CD14-positive monocyte (primary cell): ENCODE measurements around the gene SHROOM3. TPM values are rescaled to one million over a fixed set of nuclear protein-coding genes. Genes with fewer than 3 reads are reported as not detected.

Experiments used
- DNase-seq, 3 donors: peaks; one replicate each; pipeline ENCODE4 v3.0.0-alpha.2; 2011 to 2022
- H2AFZ ChIP-seq: 2 replicates; pipeline ENCODE4 v1.6.0; 2012; ENCODE audit warnings: mild to moderate bottlenecking, low read depth, low read length, inconsistent platforms; ENCODE audit not compliant: insufficient read depth, poor library complexity, severe bottlenecking
- H3K27ac ChIP-seq, 2 donors: 1 replicate in 1 of 2; 2 replicates in 1 of 2; pipeline ENCODE4 v1.5.1; 2012 to 2013; ENCODE audit warnings: low read length in 2 of 2, control low read depth in 1 of 2, inconsistent platforms in 1 of 2, low read depth in 1 of 2, mild to moderate bottlenecking in 1 of 2
- H3K27me3 ChIP-seq, 2 donors: one replicate each; pipeline versions ENCODE4 v1.6.0 to v1.6.1; 2011 to 2013; ENCODE audit warnings: low read length in 2 of 2; ENCODE audit not compliant: control insufficient read depth in 2 of 2, insufficient read depth in 2 of 2
- H3K36me3 ChIP-seq, 2 donors: replicated peaks in 1 of 2; 1 replicate in 1 of 2; 2 replicates in 1 of 2; pipeline versions ENCODE4 v1.5.1 to v1.6.1; 2012 to 2013; ENCODE audit warnings: low read length in 2 of 2, control low read depth in 1 of 2, inconsistent platforms in 1 of 2, mild to moderate bottlenecking in 1 of 2; ENCODE audit not compliant: insufficient read depth in 2 of 2, control insufficient read depth in 1 of 2
- H3K4me1 ChIP-seq, 2 donors: 1 replicate in 1 of 2; 2 replicates in 1 of 2; pipeline versions ENCODE4 v1.5.1 to v1.6.1; 2012 to 2013; ENCODE audit warnings: low read length in 2 of 2, control low read depth in 1 of 2, inconsistent platforms in 1 of 2, mild to moderate bottlenecking in 1 of 2, moderate library complexity in 1 of 2; ENCODE audit not compliant: insufficient read depth in 2 of 2, control insufficient read depth in 1 of 2
- H3K4me2 ChIP-seq: replicated peaks from 2 replicates; pipeline ENCODE3; 2012; ENCODE audit warnings: low read length, moderate library complexity, mild to moderate bottlenecking; ENCODE audit not compliant: poor library complexity, severe bottlenecking; ENCODE audit errors: extremely low read depth
- H3K4me3 ChIP-seq, 3 experiments: fragments of 200-600 bp in 1 of 3; sonication (generic) in 1 of 3; replicated peaks in 1 of 3; 1 replicate in 2 of 3; 2 replicates in 1 of 3; pipeline ENCODE4 v1.5.1; 2011 to 2013; ENCODE audit warnings: low read length in 3 of 3, mild to moderate bottlenecking in 3 of 3, control low read depth in 2 of 3, low read depth in 2 of 3, inconsistent platforms in 1 of 3, moderate library complexity in 1 of 3
- H3K79me2 ChIP-seq: 2 replicates; pipeline ENCODE4 v1.6.0; 2012; ENCODE audit warnings: mild to moderate bottlenecking, control low read depth, inconsistent platforms, low read length, moderate library complexity; ENCODE audit not compliant: insufficient read depth
- H3K9ac ChIP-seq: 2 replicates; pipeline ENCODE4 v1.6.0; 2017; ENCODE audit warnings: low read length, mild to moderate bottlenecking; ENCODE audit not compliant: insufficient read depth, poor library complexity, severe bottlenecking
- H3K9me3 ChIP-seq, 2 donors: replicated peaks in 1 of 2; 1 replicate in 1 of 2; 2 replicates in 1 of 2; pipeline versions ENCODE4 v1.5.1 to v1.6.1; 2012 to 2013; ENCODE audit warnings: low read length in 2 of 2, control low read depth in 1 of 2; ENCODE audit not compliant: control insufficient read depth in 1 of 2, insufficient read depth in 1 of 2
- H4K20me1 ChIP-seq: 2 replicates; pipeline ENCODE4 v1.6.0; 2012; ENCODE audit warnings: mild to moderate bottlenecking, low read length, control low read depth, moderate library complexity; ENCODE audit not compliant: insufficient read depth
- H3K27ac Mint-ChIP-seq, 7 donors: one replicate each; pipeline ENCODE4 v1.8.0; 2020; ENCODE audit warnings: mild to moderate bottlenecking in 7 of 7, mixed read lengths in 7 of 7, moderate library complexity in 6 of 7, inconsistent platforms in 2 of 7
- H3K27me3 Mint-ChIP-seq, 3 donors: one replicate each; pipeline ENCODE4 v1.8.0; 2021 to 2022; ENCODE audit warnings: low read depth in 3 of 3, mild to moderate bottlenecking in 3 of 3, mixed read lengths in 3 of 3, moderate library complexity in 3 of 3, inconsistent platforms in 1 of 3
- H3K36me3 Mint-ChIP-seq, 2 donors: one replicate each; pipeline ENCODE4 v1.8.0; 2020; ENCODE audit warnings: mixed read lengths in 2 of 2, inconsistent platforms in 1 of 2, mild to moderate bottlenecking in 1 of 2
- H3K4me1 Mint-ChIP-seq: one replicate; pipeline ENCODE4 v1.8.0; 2020; ENCODE audit warnings: mild to moderate bottlenecking, mixed read lengths
- H3K4me3 Mint-ChIP-seq, 2 donors: one replicate each; pipeline ENCODE4 v1.8.0; 2020; ENCODE audit warnings: mild to moderate bottlenecking in 2 of 2, mixed read lengths in 2 of 2, moderate library complexity in 1 of 2
- H3K9me3 Mint-ChIP-seq, 7 donors: one replicate each; pipeline ENCODE4 v1.8.0; 2020 to 2022; ENCODE audit warnings: mixed read lengths in 7 of 7, mild to moderate bottlenecking in 6 of 7, moderate library complexity in 6 of 7, inconsistent platforms in 2 of 7
- WGBS: methylation state at CpG from one replicate; pipeline ENCODE4 v1.1.5; 2013; ENCODE audit warnings: missing lambda C conversion rate; ENCODE audit not compliant: insufficient coverage; 5-methylcytosine and 5-hydroxymethylcytosine counted together
- intact Hi-C, 2 donors: fragments of 100-400 bp; cut with micrococcal nuclease; formaldehyde crosslinking; loops; one replicate each; pipeline versions ENCODE4 v1.15.0 to v1.15.1; 2023
- polyA plus RNA-seq, 3 donors: library from polyadenylated mRNA; depleted of rRNA in 1 of 3; unstranded in 2 of 3; stranded (reverse) in 1 of 3; fragments of 300-500 nt in 2 of 3; fragments of >200 nt in 1 of 3; fragmentation: Illumina TruSeq in 2 of 3; gene quantifications; 1 replicate in 2 of 3; 2 replicates in 1 of 3; pipeline ENCODE4 v1.2.3, GENCODE V29; 2012 to 2021
- TF ChIP-seq, protein P1 (sequence below): fragments of 200-600 bp; IDR thresholded peaks from one replicate; pipeline ENCODE4 v1.8.0; 2022; ENCODE audit warnings: antibody characterized with exemption, mild to moderate bottlenecking

Gene SHROOM3
- polyA plus RNA-seq, 3 donors: not detected

DNA sequence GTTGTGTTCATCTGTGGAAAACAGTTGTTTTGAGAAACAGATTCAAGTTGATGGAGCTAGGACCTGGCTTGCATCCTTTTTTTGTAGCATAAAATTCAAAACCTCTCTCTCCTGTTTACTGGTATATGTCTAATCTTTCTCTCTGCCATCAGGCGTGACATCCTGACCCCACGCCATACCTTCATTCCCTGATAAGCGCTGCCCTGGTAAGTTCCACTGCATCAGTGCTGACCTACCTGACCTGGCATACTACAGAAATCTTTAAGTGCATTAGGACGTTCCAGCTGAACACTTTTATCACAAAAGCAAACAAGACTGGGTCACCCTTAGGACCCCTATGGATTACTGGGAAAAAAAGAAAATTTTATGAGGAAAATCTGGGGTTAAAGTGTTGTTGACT, 230.7 kb downstream of the SHROOM3 start:
- H3K4me1 Mint-ChIP-seq: no peaks in the 10 kb centered on the region
- H3K27me3 Mint-ChIP-seq: peaks cover 0 to 2% (median 0%) of the 10 kb centered on the region in 3 donors
- H3K9ac ChIP-seq: no peak overlapping the region
- H3K4me3 ChIP-seq: no peak overlapping the region
- H3K36me3 ChIP-seq: no peaks in the 10 kb centered on the region
- no peaks in the 10 kb centered on the region for H4K20me1 ChIP-seq
- no peaks in the 10 kb centered on the region for H3K27me3 ChIP-seq
- no peaks in the 10 kb centered on the region for H3K4me1 ChIP-seq
- peaks cover 0 to 9% (median 0%) of the 10 kb centered on the region in 7 donors for H3K9me3 Mint-ChIP-seq
- no peak overlapping the region for H3K4me2 ChIP-seq
- DNase-seq: no peak
- no peak overlapping the region for H2AFZ ChIP-seq
- TF ChIP-seq, protein P1, sequence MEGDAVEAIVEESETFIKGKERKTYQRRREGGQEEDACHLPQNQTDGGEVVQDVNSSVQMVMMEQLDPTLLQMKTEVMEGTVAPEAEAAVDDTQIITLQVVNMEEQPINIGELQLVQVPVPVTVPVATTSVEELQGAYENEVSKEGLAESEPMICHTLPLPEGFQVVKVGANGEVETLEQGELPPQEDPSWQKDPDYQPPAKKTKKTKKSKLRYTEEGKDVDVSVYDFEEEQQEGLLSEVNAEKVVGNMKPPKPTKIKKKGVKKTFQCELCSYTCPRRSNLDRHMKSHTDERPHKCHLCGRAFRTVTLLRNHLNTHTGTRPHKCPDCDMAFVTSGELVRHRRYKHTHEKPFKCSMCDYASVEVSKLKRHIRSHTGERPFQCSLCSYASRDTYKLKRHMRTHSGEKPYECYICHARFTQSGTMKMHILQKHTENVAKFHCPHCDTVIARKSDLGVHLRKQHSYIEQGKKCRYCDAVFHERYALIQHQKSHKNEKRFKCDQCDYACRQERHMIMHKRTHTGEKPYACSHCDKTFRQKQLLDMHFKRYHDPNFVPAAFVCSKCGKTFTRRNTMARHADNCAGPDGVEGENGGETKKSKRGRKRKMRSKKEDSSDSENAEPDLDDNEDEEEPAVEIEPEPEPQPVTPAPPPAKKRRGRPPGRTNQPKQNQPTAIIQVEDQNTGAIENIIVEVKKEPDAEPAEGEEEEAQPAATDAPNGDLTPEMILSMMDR: no peak
- H3K27ac Mint-ChIP-seq: no peak overlapping the region
- no peaks in the 10 kb centered on the region for H3K9me3 ChIP-seq
- no peak overlapping the region for H3K4me3 Mint-ChIP-seq
- intact Hi-C loops: no loop called here
- H3K36me3 Mint-ChIP-seq: no peaks in the 10 kb centered on the region
- H3K79me2 ChIP-seq: no peaks in the 10 kb centered on the region
- H3K27ac ChIP-seq: no peak overlapping the region
- WGBS: 97% methylated on average over 3 of the region's 4 CpGs

DNA sequence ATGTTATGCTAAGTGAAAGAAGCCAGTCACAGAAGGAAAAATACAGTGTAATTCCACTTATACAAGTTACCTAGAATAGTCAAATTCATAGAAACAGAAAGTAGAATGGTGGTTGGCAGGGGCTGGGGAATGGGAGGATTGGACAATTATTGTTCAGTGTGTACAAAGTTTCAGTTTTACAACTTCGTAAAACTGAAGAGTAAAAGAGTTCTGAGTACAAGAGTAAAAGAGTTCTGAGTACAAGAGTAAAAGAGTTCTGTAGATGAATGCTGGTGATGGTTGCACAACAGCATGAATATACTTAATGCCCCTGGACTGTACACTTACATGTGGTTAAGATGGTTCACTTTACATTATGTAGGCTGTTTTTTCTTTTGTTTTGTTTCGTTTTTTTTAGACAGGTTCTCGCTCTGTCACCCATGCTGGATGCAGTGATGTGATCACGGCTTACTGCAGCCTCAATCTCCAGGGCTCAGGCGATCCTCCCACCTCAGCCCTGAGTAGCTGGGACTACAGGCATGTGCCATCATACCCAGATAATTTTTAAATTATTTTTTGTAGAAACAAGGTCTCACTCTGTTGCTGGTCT, 232.0 kb downstream of the SHROOM3 start:
- 100% methylated on average over 1 of the region's 5 CpGs for WGBS
- TF ChIP-seq, protein P1: no peak
- H3K4me1 Mint-ChIP-seq: no peaks in the 10 kb centered on the region
- H3K36me3 ChIP-seq: no peaks in the 10 kb centered on the region
- H3K4me3 Mint-ChIP-seq: no peak overlapping the region
- no peak overlapping the region for H2AFZ ChIP-seq
- no peak for DNase-seq
- H3K27me3 ChIP-seq: no peaks in the 10 kb centered on the region
- intact Hi-C loops: no loop called here
- no peaks in the 10 kb centered on the region for H3K9me3 ChIP-seq
- peaks cover 0 to 5% (median 0%) of the 10 kb centered on the region in 7 donors for H3K9me3 Mint-ChIP-seq
- H3K4me1 ChIP-seq: no peaks in the 10 kb centered on the region
- no peak overlapping the region for H3K4me3 ChIP-seq
- no peak overlapping the region for H3K27ac Mint-ChIP-seq
- H3K79me2 ChIP-seq: no peaks in the 10 kb centered on the region
- H4K20me1 ChIP-seq: no peaks in the 10 kb centered on the region
- H3K27me3 Mint-ChIP-seq: peaks cover 0 to 5% (median 0%) of the 10 kb centered on the region in 3 donors
- no peak overlapping the region for H3K9ac ChIP-seq
- no peak overlapping the region for H3K4me2 ChIP-seq
- H3K27ac ChIP-seq: no peak overlapping the region
- H3K36me3 Mint-ChIP-seq: no peaks in the 10 kb centered on the region
